Right atrium auricular region (tissue), 2 donors: ENCODE measurements around the gene IL13. TPM values are rescaled to one million over a fixed set of nuclear protein-coding genes. Genes with fewer than 3 reads are reported as not detected.

Experiments used
- DNase-seq: peaks from one replicate; pipeline ENCODE4 v3.0.0-alpha.2; 2019; ENCODE audit warnings: low spot score
- H3K27ac ChIP-seq, 2 donors: fragments of 200-600 bp; sonication (generic); 1 replicate in 1 of 2; 2 replicates in 1 of 2; pipeline ENCODE4 v1.5.1; 2016 to 2019
- H3K27me3 ChIP-seq, 2 donors: fragments of 200-600 bp; sonication (generic); one replicate each; pipeline versions ENCODE4 v1.5.1 to v1.6.0; 2017 to 2019
- H3K36me3 ChIP-seq: fragments of 200-600 bp; sonication (generic); one replicate; pipeline ENCODE4 v1.5.1; 2016
- H3K4me1 ChIP-seq, 2 donors: fragments of 200-600 bp; sonication (generic); one replicate each; pipeline versions ENCODE4 v1.5.1 to v1.6.0; 2017 to 2019
- H3K4me3 ChIP-seq, 2 donors: fragments of 200-600 bp; sonication (generic); 1 replicate in 1 of 2; 2 replicates in 1 of 2; pipeline ENCODE4 v1.5.1; 2017 to 2019; ENCODE audit warnings: mild to moderate bottlenecking in 1 of 2, moderate library complexity in 1 of 2
- H3K9me3 ChIP-seq, 2 donors: fragments of 200-600 bp; sonication (generic); one replicate each; pipeline ENCODE4 v1.5.1; 2019
- CTCF ChIP-seq, 2 donors: fragments of 200-600 bp; sonication (generic); IDR thresholded peaks; one replicate each; pipeline ENCODE4 v1.5.1; 2019; ENCODE audit warnings: antibody characterized with exemption in 2 of 2
- total RNA-seq, 2 donors: library from RNA; depleted of rRNA; stranded (reverse); fragments of >200 nt; gene quantifications; one replicate each; pipeline ENCODE4 v1.1.0, GENCODE V29; 2016

Gene IL13
- total RNA-seq, 2 donors from 2014 or later, result not detected

- no peaks in the 10 kb centered on the region for H3K27me3 ChIP-seq
- no peak for DNase-seq
- H3K9me3 ChIP-seq, result no peaks in the 10 kb centered on the region
- TF ChIP-seq CTCF (IDR thresholded peaks at IDR 0.05), result no peak
- peaks cover 2% of the 10 kb centered on the region for H3K36me3 ChIP-seq
- no peaks in the 10 kb centered on the region for H3K4me1 ChIP-seq
- H3K27ac ChIP-seq, result no peak overlapping the region
- H3K4me3 ChIP-seq, result no peak overlapping the region
These were observed 34.6 kb downstream of the IL13 start for GRCh38 chr5:132692632-132692967.

GRCh38 chr5:132695956-132696355 lies 38.0 kb downstream of the IL13 start:
- no peak for DNase-seq
- Histone ChIP-seq H3K27ac (no peak overlapping the region), H3K9me3 (no peaks in the 10 kb centered on the region), H3K36me3 (peaks cover 19% of the 10 kb centered on the region), H3K27me3 (no peaks in the 10 kb centered on the region), H3K4me3 (no peak overlapping the region), H3K4me1 (no peaks in the 10 kb centered on the region)
- TF ChIP-seq CTCF (IDR thresholded peaks at IDR 0.05), result no peak

GRCh38 chr5:132704875-132705274 lies 46.9 kb downstream of the IL13 start:
- TF ChIP-seq CTCF (IDR thresholded peaks at IDR 0.05), result no peak
- Histone ChIP-seq H3K4me3 (no peak overlapping the region), H3K27ac (no peak overlapping the region), H3K4me1 (no peaks in the 10 kb centered on the region), H3K9me3 (no peaks in the 10 kb centered on the region), H3K27me3 (no peaks in the 10 kb centered on the region), H3K36me3 (peaks cover 19% of the 10 kb centered on the region)
- DNase-seq, result no peak

- no peaks in the 10 kb centered on the region for H3K27me3 ChIP-seq
- H3K9me3 ChIP-seq, result no peaks in the 10 kb centered on the region
- no peak overlapping the region for H3K27ac ChIP-seq
- no peak overlapping the region for H3K4me3 ChIP-seq
- TF ChIP-seq CTCF (IDR thresholded peaks at IDR 0.05), result no peak
- no peaks in the 10 kb centered on the region for H3K4me1 ChIP-seq
- no peak for DNase-seq
- H3K36me3 ChIP-seq, result no peaks in the 10 kb centered on the region
These were observed 50.7 kb downstream of the IL13 start for GRCh38 chr5:132708645-132709044.

Other genes starting within 250 kb of the IL13 start
- 10 to 100 TPM; 10.1 to 15.8 TPM for gene IRF1, start 167.4 kb upstream of the IL13 start, total RNA-seq
- not detected for gene IL5, start 114.7 kb upstream of the IL13 start, total RNA-seq
- gene RAD50, start 101.2 kb upstream of the IL13 start, total RNA-seq, result 10 to 100 TPM; 11.5 to 18.6 TPM
- not detected for gene IL4, start 15.8 kb downstream of the IL13 start, total RNA-seq
- gene KIF3A, start 79.4 kb downstream of the IL13 start, total RNA-seq, result 1 to 10 TPM; 5.6 to 7.2 TPM
- not detected for gene CCNI2, start 89.3 kb downstream of the IL13 start, total RNA-seq
- gene SEPTIN8, start 119.1 kb downstream of the IL13 start, total RNA-seq, result 10 to 100 TPM; 21.1 to 24.8 TPM
- not detected for gene SOWAHA, start 155.1 kb downstream of the IL13 start, total RNA-seq
- gene SHROOM1, start 172.5 kb downstream of the IL13 start, total RNA-seq, result 1 to 10 TPM; 3.2 to 4.2 TPM
- under 1 TPM; 0.20 to 0.22 TPM for gene GDF9, start 208.3 kb downstream of the IL13 start, total RNA-seq
- 100 to 1,000 TPM; 276 to 335 TPM for gene UQCRQ, start 208.5 kb downstream of the IL13 start, total RNA-seq
- gene LEAP2, start 215.5 kb downstream of the IL13 start, total RNA-seq, result 1 to 10 TPM in 1 of 2 donors, not detected in 1; 1.1 TPM